GM19043 (cell line): ENCODE measurements around the gene GRM8.

Experiments used
- ATAC-seq: cut with Tn5 transposase; IDR thresholded peaks from one replicate; pipeline ENCODE4 v1.9.1; 2021; ENCODE audit warnings: low read depth; ENCODE audit not compliant: unreplicated experiment

GRM8 gene

DNA sequence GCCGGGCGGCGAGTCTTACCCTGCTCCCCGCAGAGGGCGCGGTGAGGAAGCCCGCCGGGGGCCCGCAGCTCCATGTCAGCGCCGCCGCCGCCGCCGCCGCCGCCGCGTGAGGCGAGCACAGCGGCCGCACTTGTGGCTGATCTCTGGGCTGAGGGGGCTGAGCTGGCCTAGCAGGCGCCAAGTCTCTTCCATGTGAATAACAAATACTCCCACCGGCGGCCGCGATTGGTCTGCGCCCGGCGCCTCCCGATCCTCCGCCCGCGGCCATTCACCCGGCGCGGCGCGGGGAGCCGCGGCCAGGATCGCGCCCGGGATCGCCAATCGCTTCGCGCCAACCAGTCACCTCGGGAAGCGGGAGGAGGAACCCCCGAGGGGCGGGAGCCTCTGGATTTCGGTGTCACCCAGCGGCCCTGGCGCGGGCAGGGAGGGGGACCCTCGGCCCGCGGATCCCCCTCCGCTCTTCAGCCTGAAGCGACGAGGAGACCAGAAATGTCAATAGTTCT is at the start of gene GRM8:
Gene GRM8, minus strand, starts transcription at position 164 of the 503 bp plus-strand sequence.
- no peak for ATAC-seq

DNA sequence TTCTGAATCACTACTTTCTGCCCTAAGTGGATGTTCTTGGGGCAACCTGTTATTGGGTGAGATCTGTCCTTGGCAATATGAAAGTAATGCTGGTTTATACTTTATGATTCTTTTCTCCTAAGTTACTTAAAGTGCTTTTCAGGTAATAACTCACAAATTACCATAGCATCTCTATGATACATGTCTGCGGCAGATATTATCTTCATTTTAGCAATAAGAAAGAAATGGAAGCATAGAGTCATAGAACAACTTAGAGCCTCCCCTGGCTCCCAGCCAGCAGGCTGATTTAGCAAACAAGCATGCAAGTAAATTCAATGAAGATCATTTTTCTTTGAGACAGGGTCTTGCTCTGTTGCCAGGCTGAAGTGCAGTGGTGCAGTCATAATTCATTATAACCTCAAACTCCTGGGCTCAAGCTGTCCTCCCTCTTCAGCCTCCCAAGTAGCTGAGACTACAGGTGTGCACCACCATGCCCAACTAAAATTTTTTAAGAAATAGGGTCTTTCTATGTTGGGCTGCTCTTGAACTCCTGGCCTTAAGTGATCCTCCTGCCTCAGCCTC is 38.1 kb upstream of the GRM8 start:
- ATAC-seq: no peak

DNA sequence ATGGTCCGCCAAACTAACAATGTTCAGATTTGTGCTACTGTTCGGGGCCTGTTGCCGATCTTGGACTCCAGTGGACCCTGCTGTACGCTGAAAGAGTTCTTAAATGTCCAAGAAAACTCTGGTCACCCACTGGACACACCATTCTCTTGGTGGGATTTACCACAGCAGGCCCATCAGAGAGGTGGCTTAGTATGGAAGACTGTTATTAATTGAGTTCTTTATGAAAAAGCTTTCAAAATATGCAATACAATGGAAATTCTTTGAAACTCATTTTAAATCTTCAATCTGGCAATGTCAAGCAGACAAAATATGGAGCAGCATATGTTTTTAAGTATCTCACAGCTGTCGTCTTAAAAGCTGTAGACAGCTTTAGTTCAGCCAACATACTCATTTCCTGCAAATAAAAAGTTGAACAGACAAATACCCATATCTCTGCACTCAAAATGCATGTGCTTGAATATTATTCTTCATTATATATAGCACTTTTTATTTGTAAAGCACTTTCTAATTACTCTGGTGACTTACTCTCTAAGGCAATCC is 37.4 kb upstream of the GRM8 start:
- ATAC-seq: no peak

- ATAC-seq: no peak
Observed at GRCh38 chr7:127287133-127287532, 34.4 kb upstream of the GRM8 start.

- no peak for ATAC-seq
Observed at GRCh38 chr7:127270093-127270492, 17.4 kb upstream of the GRM8 start.

- ATAC-seq: no peak
Observed at GRCh38 chr7:127266047-127266446, 13.3 kb upstream of the GRM8 start.

- ATAC-seq: no peak
Observed at GRCh38 chr7:127264219-127264618, 11.5 kb upstream of the GRM8 start.

GRCh38 chr7:127258111-127258510 is 5.4 kb upstream of the GRM8 start:
- no peak for ATAC-seq

DNA sequence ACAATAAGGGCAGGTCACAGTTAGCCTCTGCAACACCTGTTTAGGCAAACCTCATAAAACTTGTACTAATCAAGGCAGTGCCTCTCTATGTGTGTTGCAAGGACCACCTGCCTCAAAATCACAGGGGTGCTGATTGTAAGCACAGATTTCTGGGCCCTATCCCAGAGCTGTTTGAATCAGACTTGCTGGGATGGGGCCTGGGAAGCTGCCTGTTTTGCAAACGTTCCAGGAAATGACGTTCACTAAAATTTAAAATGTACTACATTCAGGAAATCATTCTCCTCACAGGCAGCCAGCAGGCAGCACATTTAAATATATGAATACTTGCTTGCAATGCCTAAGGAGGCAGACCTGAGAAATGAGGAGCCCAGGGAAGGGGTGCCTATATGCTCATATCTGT is 4.3 kb upstream of the GRM8 start:
- no peak for ATAC-seq

- no peak for ATAC-seq
Observed at GRCh38 chr7:127256041-127256725, 3.4 kb upstream of the GRM8 start.

- no peak for ATAC-seq
Observed at GRCh38 chr7:127254163-127254684, 1.5 kb upstream of the GRM8 start.

DNA sequence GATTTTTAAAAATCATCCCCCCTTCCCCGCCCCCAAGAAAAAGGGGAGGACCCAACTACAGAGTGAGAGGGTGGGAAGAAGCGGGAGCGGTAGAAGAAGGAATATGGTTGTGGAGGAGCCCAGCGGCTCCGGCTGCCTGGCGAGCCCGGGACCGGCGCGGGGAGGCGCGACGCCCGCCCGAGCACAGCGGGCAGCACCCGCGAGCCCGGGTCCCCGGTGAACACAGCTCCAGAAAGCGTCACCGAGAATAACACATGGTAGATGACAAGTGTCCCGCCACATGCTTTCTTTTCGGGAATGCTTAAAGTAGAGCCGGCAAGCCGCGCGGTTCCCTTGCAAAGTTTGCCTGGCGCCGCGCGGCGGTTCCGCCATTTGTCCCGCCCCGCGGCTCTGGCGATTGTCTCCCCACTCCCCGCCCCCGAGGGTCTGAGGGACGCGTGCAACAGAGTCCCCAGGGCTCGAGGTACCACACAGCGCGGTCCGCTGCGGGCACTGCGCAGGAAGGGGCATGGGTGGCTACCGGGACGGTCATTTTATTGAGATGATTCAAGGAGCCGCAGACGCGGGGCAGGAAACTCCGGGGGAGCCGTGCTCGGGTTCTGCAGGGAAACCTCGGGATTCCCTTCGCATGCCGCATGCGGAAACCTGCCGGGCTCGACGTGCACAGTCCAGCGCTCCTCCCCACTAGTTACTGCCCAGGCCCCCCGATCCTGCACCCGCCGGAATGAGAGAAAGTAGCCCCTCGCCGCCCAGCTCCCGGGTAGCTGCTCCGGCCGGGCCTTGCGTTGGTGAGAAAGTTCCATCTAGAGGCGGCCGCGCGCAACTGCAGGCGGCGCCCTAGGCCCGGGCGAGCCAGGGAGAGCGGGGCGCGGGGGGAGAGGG is 781 bp upstream of the GRM8 start:
- peak; percentile 80 for ATAC-seq

GRCh38 chr7:127252377-127252713 is 396 bp downstream of the GRM8 start:
- no peak for ATAC-seq

GRCh38 chr7:127251465-127252376 is 1.0 kb downstream of the GRM8 start:
- no peak for ATAC-seq

- ATAC-seq: no peak
Observed at GRCh38 chr7:127251036-127251464, 1.7 kb downstream of the GRM8 start.

DNA sequence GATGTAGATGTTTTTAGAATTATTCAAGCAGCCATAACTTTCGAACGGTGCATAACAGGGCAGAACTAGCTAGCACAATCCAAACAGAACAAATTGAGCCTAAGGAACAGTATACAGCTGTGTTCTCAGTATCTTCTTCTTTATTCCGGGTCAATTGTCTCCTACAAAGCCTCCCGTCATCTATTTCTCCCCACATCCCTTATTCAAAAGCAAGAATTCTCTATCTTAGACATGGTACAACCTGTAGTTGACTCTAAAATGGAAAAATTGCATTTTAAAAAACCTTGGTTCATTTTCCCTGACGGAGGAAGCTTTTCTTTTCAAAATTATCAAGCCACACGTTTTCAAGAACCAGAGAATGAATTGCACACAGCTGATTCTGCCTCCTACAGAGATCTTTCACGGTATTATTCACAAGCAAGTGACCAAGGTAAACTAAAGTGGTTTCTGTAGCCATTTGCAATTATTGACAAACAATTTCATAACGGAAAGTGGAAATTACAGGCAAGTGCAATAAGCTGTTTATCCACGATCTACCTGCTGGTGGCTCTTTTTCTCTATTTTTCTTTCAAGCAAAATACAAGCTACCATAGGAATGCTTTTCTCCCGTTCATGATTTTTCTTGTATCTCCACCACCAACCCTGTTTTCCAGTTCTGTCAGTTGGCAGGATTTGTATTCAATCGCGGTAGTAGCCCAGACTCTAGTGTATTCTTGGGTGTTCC is 2.3 kb downstream of the GRM8 start:
- no peak for ATAC-seq

DNA sequence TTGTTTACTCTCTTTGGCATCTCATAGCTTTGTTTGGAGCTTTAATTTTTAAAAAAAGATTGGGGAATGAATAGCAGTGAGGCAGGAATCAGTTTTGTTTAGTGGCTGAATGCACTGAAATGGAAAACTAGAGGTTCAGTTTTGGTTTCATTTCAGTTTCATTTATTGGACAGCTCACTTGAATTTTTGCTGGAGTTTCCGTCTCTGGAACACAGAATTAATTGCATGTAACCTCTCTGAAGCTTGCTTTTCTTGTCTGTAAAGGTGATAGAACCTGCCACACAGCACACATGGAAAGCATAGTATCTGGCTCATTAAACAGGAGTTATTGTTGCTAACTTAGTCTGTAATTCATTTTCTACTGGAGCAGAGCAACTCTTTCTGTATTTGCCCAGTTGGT is 7.1 kb downstream of the GRM8 start:
- peak; percentile 60 for ATAC-seq

GRCh38 chr7:127245002-127245401 is 7.7 kb downstream of the GRM8 start:
- ATAC-seq: no peak

DNA sequence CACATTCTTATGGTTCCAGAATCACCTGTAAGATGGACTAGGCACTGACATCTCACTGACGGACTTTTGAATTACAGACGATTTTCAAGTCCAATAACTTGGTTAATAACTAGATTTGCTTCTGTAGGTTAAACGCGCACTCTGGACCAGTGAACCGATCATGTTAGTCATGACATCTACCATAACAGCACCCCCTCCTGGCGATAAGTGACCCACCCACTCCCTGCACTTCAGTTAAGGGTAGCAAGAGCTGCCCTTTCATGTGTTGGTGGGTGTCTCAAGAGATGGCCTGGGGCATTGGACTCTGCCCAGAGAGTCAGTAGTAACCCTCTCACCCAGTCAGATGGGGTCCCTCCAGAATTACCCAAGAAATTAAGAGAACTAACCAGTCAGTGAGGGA is 12.9 kb downstream of the GRM8 start:
- no peak for ATAC-seq
